ENCODE measurements around the gene TRMT6.
A peak's percentile ranks its signal among the peaks of the same experiment; 100 is the strongest.

DNA sequence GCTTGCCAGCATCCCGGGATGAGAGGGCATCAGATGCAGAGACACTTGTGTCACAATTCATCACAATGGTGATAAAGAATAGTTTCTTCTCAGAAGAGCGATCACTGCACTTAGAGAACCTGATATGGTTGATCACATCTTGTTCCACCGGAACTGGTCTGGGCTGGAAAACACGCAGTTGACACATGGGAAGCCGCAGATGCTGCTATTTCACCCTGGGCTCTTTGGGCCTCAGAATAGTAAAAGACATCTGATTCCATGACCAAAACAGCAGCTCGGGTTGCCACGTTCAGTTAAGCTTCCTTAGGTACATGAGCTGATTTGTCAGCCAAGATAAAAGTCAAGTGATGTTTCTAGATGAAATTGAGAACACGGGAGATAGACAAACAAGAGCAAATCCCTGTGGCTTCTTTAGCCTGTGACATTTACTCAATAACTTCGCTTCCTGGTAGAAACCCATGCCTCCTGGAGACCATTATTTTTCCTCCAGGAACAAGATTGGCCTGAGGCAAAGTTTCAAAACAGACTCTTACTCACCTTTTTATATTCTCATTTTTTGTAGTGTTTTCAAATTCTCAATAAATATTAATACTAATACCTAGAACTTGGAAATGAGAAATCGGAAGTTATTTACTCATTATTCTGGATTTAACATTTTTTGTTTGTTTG lies 59.4 kb downstream of the TRMT6 start:
- TF ChIP-seq, protein P1, sequence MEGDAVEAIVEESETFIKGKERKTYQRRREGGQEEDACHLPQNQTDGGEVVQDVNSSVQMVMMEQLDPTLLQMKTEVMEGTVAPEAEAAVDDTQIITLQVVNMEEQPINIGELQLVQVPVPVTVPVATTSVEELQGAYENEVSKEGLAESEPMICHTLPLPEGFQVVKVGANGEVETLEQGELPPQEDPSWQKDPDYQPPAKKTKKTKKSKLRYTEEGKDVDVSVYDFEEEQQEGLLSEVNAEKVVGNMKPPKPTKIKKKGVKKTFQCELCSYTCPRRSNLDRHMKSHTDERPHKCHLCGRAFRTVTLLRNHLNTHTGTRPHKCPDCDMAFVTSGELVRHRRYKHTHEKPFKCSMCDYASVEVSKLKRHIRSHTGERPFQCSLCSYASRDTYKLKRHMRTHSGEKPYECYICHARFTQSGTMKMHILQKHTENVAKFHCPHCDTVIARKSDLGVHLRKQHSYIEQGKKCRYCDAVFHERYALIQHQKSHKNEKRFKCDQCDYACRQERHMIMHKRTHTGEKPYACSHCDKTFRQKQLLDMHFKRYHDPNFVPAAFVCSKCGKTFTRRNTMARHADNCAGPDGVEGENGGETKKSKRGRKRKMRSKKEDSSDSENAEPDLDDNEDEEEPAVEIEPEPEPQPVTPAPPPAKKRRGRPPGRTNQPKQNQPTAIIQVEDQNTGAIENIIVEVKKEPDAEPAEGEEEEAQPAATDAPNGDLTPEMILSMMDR (IDR thresholded peaks at IDR 0.05 in 4 of 5, conservative IDR thresholded peaks at IDR 0.05 in 1 of 5) = no peak
- peak in 1 of 2 donors; percentile 26 for TF ChIP-seq POLR2A (IDR thresholded peaks at IDR 0.05)
